NOMO-1 (cell line): ENCODE measurements around the gene MORC4.

Experiments used
- DNase-seq, 2 experiments: peaks; one replicate each; lab custom pipeline; 2025; ENCODE audit not compliant: unreplicated experiment in 2 of 2; lab: John Stamatoyannopoulos, UW

Gene MORC4

GRCh38 chrX:106917830-106918500, 82.0 kb downstream of the MORC4 start:
- DNase-seq, result no peak

- DNase-seq, result no peak
Measured at GRCh38 chrX:106912864-106913263, 87.1 kb downstream of the MORC4 start.

GRCh38 chrX:106906361-106906760, 93.7 kb downstream of the MORC4 start:
- DNase-seq, result no peak

DNA sequence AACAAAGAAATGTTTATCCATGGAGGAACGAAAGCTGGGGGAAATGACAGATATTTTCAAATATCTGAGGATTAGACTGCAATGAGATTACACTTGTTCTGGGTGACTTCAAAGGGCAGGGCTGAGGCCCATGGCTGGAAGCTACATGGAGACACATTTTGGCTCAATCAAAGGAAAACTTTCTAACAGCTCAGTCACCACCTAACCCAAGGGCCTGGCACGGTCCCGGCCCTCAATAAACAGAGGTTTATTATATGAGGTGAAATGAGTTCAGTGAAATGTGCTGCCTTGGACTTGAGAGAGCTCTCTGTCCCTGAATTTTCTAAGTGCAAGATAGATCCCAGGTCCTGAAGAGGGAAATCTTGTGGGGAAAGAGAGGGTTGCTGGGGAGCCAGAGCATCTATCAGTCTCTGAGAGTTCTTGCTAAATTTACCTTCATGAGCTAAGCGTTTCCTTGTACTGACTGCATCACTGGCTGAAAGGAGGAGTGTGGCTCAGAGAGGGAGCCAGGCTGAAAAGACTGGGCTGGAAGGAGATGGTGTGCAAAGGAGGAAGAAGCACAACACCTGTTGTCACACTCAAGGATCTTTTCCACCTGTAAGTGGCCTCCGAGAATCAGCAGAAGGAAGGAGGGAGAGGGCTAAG, 94.8 kb downstream of the MORC4 start:
- DNase-seq, result no peak

GRCh38 chrX:106903856-106904528, 96.0 kb downstream of the MORC4 start:
- DNase-seq, result no peak

DNA sequence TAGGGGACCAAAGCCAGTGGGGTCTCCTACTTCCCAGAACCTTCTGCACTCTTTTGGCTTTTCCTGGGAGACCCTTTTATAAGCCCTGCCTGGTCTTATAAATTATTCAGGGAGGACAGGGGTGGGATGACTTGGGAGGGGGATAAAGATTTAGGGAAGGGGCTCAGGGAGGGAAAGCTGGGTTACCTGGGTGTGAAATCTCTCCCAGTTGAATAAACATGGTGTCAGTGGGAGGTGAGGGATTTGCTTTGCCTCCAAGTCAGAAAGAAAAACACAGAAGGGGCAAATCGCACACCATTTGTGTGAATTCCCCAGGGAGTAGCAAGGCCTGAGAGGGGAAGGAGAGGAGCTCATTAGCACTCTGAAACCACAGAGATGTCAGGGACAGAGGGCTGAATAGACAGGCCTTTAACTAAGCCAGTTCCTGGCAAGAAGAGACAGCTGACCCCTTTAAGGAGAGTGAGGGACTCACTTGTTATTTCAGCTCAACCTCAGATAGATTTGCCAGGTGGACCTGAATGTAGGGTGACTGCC, 96.7 kb downstream of the MORC4 start, which contains the start of gene RIPPLY1:
Gene RIPPLY1 (minus strand): TSS at position 51 of the 534 bp plus-strand sequence. CDS start 54 bp downstream, outside the sequence.
- DNase-seq, result no peak

- DNase-seq, result no peak
Measured at GRCh38 chrX:106902684-106903083, 97.3 kb downstream of the MORC4 start.

GRCh38 chrX:106901781-106902219, 98.2 kb downstream of the MORC4 start:
- no peak for DNase-seq

GRCh38 chrX:106901341-106901740, 98.7 kb downstream of the MORC4 start:
- DNase-seq, result no peak

GRCh38 chrX:106899841-106900240, 100.2 kb downstream of the MORC4 start:
- DNase-seq, result no peak

GRCh38 chrX:106899276-106899675, 100.7 kb downstream of the MORC4 start:
- DNase-seq, result no peak

DNA sequence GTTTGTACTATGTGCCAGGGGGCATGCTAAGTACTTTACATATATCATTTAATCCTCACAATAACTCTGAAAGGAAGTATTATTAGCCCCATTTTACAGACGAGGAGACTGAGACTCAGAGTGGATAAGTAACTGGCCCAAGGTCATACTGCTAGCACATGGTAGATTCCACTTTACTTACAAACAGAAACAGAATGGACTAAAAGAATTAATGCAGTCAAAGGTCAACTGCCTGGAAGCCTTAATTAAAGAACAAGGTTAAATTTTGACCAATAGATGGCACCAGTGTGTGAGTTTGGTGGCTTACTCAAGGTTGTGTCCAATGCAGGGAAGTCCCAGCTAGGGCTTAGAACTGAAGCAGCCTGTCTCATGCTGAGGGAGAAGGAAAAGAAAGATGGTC, 101.5 kb downstream of the MORC4 start:
- peak; percentile 21 to 46 for DNase-seq

DNA sequence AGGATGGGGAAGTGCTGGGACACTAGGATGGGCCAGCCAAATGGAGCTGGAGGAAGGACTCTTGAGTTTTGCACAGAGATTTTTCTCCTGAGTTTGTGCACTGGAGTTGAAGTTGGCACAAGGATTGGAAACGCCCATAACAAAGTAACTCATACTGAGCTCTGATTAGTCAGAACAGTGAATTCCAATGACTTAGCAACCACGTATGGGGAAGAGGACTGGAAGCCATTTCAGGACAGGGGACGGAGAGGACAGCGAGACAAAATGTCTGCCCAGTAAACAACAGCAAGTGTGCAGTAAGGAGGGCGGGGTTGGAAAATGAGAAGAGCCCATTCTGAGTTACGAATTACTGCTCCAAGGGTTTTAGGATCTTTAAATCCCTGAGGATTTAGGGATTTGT, 102.8 kb downstream of the MORC4 start:
- DNase-seq, result no peak

- no peak for DNase-seq
Measured at GRCh38 chrX:106894978-106895452, 105.0 kb downstream of the MORC4 start.

GRCh38 chrX:106894392-106894909, 105.6 kb downstream of the MORC4 start:
- peak; percentile 18 to 44 for DNase-seq

DNA sequence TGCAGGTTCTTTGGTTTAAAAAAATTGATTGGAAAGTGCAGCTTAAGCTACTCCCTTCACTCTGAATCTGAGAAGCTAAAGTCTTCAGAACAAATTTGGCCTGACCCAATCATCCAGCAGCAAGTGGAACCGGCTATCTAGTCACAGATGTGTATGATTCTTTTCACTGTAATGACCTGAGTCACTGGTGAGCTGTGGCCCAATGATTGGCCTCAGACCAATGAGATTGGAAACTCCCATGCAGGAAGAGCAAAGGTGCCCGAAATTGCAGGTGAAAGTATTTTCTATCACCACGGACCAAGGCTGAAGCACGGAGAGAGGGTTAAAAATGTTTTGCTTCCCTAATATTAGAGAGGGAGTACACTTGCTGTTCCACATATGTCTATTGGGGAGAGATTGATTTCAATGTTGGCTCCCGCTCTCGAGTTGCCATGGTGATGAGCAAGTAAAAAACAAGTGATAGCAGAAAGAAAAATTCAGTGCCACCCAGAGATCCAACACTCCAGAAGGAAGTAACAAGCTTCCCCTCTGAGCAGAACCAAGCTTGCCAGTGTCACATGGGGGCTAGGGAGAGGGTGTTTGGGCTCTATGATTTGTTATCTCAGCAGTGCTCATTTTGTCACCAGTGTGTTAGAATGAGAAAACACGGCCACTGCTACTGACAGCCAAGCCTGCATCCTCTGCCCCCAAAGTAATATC, 108.1 kb downstream of the MORC4 start:
- DNase-seq, result no peak
